CD14-positive monocyte (primary cell): ENCODE results near the gene HPS3. TPM values are rescaled to one million over a fixed set of nuclear protein-coding genes. Genes with fewer than 3 reads are reported as not detected.

ENCODE experiments used
- DNase-seq, 3 donors: peaks; one replicate each; pipeline ENCODE4 v3.0.0-alpha.2; 2011 to 2022
- H2AFZ ChIP-seq: 2 replicates; pipeline ENCODE4 v1.6.0; 2012; ENCODE audit warnings: mild to moderate bottlenecking, low read depth, low read length, inconsistent platforms; ENCODE audit not compliant: insufficient read depth, poor library complexity, severe bottlenecking
- H3K27ac ChIP-seq, 2 donors: 1 replicate in 1 of 2; 2 replicates in 1 of 2; pipeline ENCODE4 v1.5.1; 2012 to 2013; ENCODE audit warnings: low read length in 2 of 2, control low read depth in 1 of 2, inconsistent platforms in 1 of 2, low read depth in 1 of 2, mild to moderate bottlenecking in 1 of 2
- H3K27me3 ChIP-seq, 2 donors: one replicate each; pipeline versions ENCODE4 v1.6.0 to v1.6.1; 2011 to 2013; ENCODE audit warnings: low read length in 2 of 2; ENCODE audit not compliant: control insufficient read depth in 2 of 2, insufficient read depth in 2 of 2
- H3K36me3 ChIP-seq, 2 donors: replicated peaks in 1 of 2; 1 replicate in 1 of 2; 2 replicates in 1 of 2; pipeline versions ENCODE4 v1.5.1 to v1.6.1; 2012 to 2013; ENCODE audit warnings: low read length in 2 of 2, control low read depth in 1 of 2, inconsistent platforms in 1 of 2, mild to moderate bottlenecking in 1 of 2; ENCODE audit not compliant: insufficient read depth in 2 of 2, control insufficient read depth in 1 of 2
- H3K4me1 ChIP-seq, 2 donors: 1 replicate in 1 of 2; 2 replicates in 1 of 2; pipeline versions ENCODE4 v1.5.1 to v1.6.1; 2012 to 2013; ENCODE audit warnings: low read length in 2 of 2, control low read depth in 1 of 2, inconsistent platforms in 1 of 2, mild to moderate bottlenecking in 1 of 2, moderate library complexity in 1 of 2; ENCODE audit not compliant: insufficient read depth in 2 of 2, control insufficient read depth in 1 of 2
- H3K4me2 ChIP-seq: replicated peaks from 2 replicates; pipeline ENCODE3; 2012; ENCODE audit warnings: low read length, moderate library complexity, mild to moderate bottlenecking; ENCODE audit not compliant: poor library complexity, severe bottlenecking; ENCODE audit errors: extremely low read depth
- H3K4me3 ChIP-seq, 3 experiments: fragments of 200-600 bp in 1 of 3; sonication (generic) in 1 of 3; replicated peaks in 1 of 3; 1 replicate in 2 of 3; 2 replicates in 1 of 3; pipeline ENCODE4 v1.5.1; 2011 to 2013; ENCODE audit warnings: low read length in 3 of 3, mild to moderate bottlenecking in 3 of 3, control low read depth in 2 of 3, low read depth in 2 of 3, inconsistent platforms in 1 of 3, moderate library complexity in 1 of 3
- H3K79me2 ChIP-seq: 2 replicates; pipeline ENCODE4 v1.6.0; 2012; ENCODE audit warnings: mild to moderate bottlenecking, control low read depth, inconsistent platforms, low read length, moderate library complexity; ENCODE audit not compliant: insufficient read depth
- H3K9ac ChIP-seq: 2 replicates; pipeline ENCODE4 v1.6.0; 2017; ENCODE audit warnings: low read length, mild to moderate bottlenecking; ENCODE audit not compliant: insufficient read depth, poor library complexity, severe bottlenecking
- H3K9me3 ChIP-seq, 2 donors: replicated peaks in 1 of 2; 1 replicate in 1 of 2; 2 replicates in 1 of 2; pipeline versions ENCODE4 v1.5.1 to v1.6.1; 2012 to 2013; ENCODE audit warnings: low read length in 2 of 2, control low read depth in 1 of 2; ENCODE audit not compliant: control insufficient read depth in 1 of 2, insufficient read depth in 1 of 2
- H4K20me1 ChIP-seq: 2 replicates; pipeline ENCODE4 v1.6.0; 2012; ENCODE audit warnings: mild to moderate bottlenecking, low read length, control low read depth, moderate library complexity; ENCODE audit not compliant: insufficient read depth
- H3K27ac Mint-ChIP-seq, 7 donors: one replicate each; pipeline ENCODE4 v1.8.0; 2020; ENCODE audit warnings: mild to moderate bottlenecking in 7 of 7, mixed read lengths in 7 of 7, moderate library complexity in 6 of 7, inconsistent platforms in 2 of 7
- H3K27me3 Mint-ChIP-seq, 3 donors: one replicate each; pipeline ENCODE4 v1.8.0; 2021 to 2022; ENCODE audit warnings: low read depth in 3 of 3, mild to moderate bottlenecking in 3 of 3, mixed read lengths in 3 of 3, moderate library complexity in 3 of 3, inconsistent platforms in 1 of 3
- H3K36me3 Mint-ChIP-seq, 2 donors: one replicate each; pipeline ENCODE4 v1.8.0; 2020; ENCODE audit warnings: mixed read lengths in 2 of 2, inconsistent platforms in 1 of 2, mild to moderate bottlenecking in 1 of 2
- H3K4me1 Mint-ChIP-seq: one replicate; pipeline ENCODE4 v1.8.0; 2020; ENCODE audit warnings: mild to moderate bottlenecking, mixed read lengths
- H3K4me3 Mint-ChIP-seq, 2 donors: one replicate each; pipeline ENCODE4 v1.8.0; 2020; ENCODE audit warnings: mild to moderate bottlenecking in 2 of 2, mixed read lengths in 2 of 2, moderate library complexity in 1 of 2
- H3K9me3 Mint-ChIP-seq, 7 donors: one replicate each; pipeline ENCODE4 v1.8.0; 2020 to 2022; ENCODE audit warnings: mixed read lengths in 7 of 7, mild to moderate bottlenecking in 6 of 7, moderate library complexity in 6 of 7, inconsistent platforms in 2 of 7
- WGBS: methylation state at CpG from one replicate; pipeline ENCODE4 v1.1.5; 2013; ENCODE audit warnings: missing lambda C conversion rate; ENCODE audit not compliant: insufficient coverage; 5-methylcytosine and 5-hydroxymethylcytosine counted together
- intact Hi-C, 2 donors: fragments of 100-400 bp; cut with micrococcal nuclease; formaldehyde crosslinking; loops; one replicate each; pipeline versions ENCODE4 v1.15.0 to v1.15.1; 2023
- polyA plus RNA-seq, 3 donors: library from polyadenylated mRNA; depleted of rRNA in 1 of 3; unstranded in 2 of 3; stranded (reverse) in 1 of 3; fragments of 300-500 nt in 2 of 3; fragments of >200 nt in 1 of 3; fragmentation: Illumina TruSeq in 2 of 3; gene quantifications; 1 replicate in 2 of 3; 2 replicates in 1 of 3; pipeline ENCODE4 v1.2.3, GENCODE V29; 2012 to 2021
- TF ChIP-seq, protein P1 (sequence below): fragments of 200-600 bp; IDR thresholded peaks from one replicate; pipeline ENCODE4 v1.8.0; 2022; ENCODE audit warnings: antibody characterized with exemption, mild to moderate bottlenecking

The HPS3 gene
- polyA plus RNA-seq, 3 donors, result 20.8 to 35.8 (median 34.8) TPM

GRCh38 chr3:149209431-149209830 lies 80.0 kb downstream of the HPS3 start:
- Histone ChIP-seq H2AFZ (no peak overlapping the region), H3K9me3 (no peaks in the 10 kb centered on the region), H3K79me2 (no peaks in the 10 kb centered on the region), H3K27ac (no peak overlapping the region), H3K36me3 (no peaks in the 10 kb centered on the region), H3K27me3 (no peaks in the 10 kb centered on the region), H3K4me1 (no peaks in the 10 kb centered on the region), H3K4me2 (no peak overlapping the region), H4K20me1 (no peaks in the 10 kb centered on the region), H3K4me3 (no peak overlapping the region), H3K9ac (no peak overlapping the region)
- no peaks in the 10 kb centered on the region for H3K4me1 Mint-ChIP-seq
- WGBS, result 100% methylated on average over 1 of the region's 4 CpGs
- DNase-seq, result no peak
- TF ChIP-seq, protein P1, sequence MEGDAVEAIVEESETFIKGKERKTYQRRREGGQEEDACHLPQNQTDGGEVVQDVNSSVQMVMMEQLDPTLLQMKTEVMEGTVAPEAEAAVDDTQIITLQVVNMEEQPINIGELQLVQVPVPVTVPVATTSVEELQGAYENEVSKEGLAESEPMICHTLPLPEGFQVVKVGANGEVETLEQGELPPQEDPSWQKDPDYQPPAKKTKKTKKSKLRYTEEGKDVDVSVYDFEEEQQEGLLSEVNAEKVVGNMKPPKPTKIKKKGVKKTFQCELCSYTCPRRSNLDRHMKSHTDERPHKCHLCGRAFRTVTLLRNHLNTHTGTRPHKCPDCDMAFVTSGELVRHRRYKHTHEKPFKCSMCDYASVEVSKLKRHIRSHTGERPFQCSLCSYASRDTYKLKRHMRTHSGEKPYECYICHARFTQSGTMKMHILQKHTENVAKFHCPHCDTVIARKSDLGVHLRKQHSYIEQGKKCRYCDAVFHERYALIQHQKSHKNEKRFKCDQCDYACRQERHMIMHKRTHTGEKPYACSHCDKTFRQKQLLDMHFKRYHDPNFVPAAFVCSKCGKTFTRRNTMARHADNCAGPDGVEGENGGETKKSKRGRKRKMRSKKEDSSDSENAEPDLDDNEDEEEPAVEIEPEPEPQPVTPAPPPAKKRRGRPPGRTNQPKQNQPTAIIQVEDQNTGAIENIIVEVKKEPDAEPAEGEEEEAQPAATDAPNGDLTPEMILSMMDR, result no peak
- peaks cover 0 to 2% (median 0%) of the 10 kb centered on the region in 7 donors for H3K9me3 Mint-ChIP-seq
- intact Hi-C loops, result no loop called here
- no peak overlapping the region for H3K27ac Mint-ChIP-seq
- H3K4me3 Mint-ChIP-seq, result no peak overlapping the region
- peaks cover 1 to 2% (median 2%) of the 10 kb centered on the region in 3 donors for H3K27me3 Mint-ChIP-seq
- no peaks in the 10 kb centered on the region for H3K36me3 Mint-ChIP-seq

DNA sequence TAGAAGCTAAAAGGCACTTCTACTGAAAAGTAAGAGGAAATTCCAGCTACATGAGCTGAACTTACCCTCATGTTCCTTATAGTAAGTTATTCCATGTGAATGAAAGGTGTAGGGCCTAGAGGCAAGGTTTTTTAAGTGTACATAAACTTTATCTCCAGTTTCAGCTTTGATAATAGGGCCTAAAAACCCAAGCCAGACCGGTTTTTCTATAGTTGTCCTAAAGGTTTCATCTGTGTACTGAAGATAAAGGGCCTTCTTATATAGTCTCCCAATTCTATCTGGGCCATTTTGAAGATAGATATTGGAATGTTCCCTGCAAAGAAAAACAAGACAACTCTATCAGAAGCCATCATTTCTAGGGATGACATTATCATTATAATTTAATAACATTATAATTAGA lies 82.9 kb downstream of the HPS3 start:
- Histone ChIP-seq H3K4me1 (no peaks in the 10 kb centered on the region), H3K4me2 (no peak overlapping the region), H3K4me3 (no peak overlapping the region), H3K36me3 (no peaks in the 10 kb centered on the region), H3K9ac (no peak overlapping the region), H2AFZ (no peak overlapping the region), H4K20me1 (no peaks in the 10 kb centered on the region), H3K27ac (no peak overlapping the region), H3K27me3 (no peaks in the 10 kb centered on the region), H3K9me3 (no peaks in the 10 kb centered on the region), H3K79me2 (no peaks in the 10 kb centered on the region)
- H3K4me1 Mint-ChIP-seq, result no peaks in the 10 kb centered on the region
- H3K9me3 Mint-ChIP-seq, result peaks cover 0 to 2% (median 0%) of the 10 kb centered on the region in 7 donors
- TF ChIP-seq, protein P1, result no peak
- intact Hi-C loops, result no loop called here
- DNase-seq, result no peak
- WGBS, result no CpG with 5 or more reads among the region's 1 CpG
- H3K27ac Mint-ChIP-seq, result no peak overlapping the region
- no peaks in the 10 kb centered on the region for H3K36me3 Mint-ChIP-seq
- H3K4me3 Mint-ChIP-seq, result no peak overlapping the region
- peaks cover 1 to 4% (median 2%) of the 10 kb centered on the region in 3 donors for H3K27me3 Mint-ChIP-seq
